ENCODE measurements around the gene USP3.
"Not testable (repeated sequence)": the region's sequence is repeated elsewhere in the genome, so short reads cannot be mapped to it uniquely, and the experiment has no call there.

The USP3 gene

DNA sequence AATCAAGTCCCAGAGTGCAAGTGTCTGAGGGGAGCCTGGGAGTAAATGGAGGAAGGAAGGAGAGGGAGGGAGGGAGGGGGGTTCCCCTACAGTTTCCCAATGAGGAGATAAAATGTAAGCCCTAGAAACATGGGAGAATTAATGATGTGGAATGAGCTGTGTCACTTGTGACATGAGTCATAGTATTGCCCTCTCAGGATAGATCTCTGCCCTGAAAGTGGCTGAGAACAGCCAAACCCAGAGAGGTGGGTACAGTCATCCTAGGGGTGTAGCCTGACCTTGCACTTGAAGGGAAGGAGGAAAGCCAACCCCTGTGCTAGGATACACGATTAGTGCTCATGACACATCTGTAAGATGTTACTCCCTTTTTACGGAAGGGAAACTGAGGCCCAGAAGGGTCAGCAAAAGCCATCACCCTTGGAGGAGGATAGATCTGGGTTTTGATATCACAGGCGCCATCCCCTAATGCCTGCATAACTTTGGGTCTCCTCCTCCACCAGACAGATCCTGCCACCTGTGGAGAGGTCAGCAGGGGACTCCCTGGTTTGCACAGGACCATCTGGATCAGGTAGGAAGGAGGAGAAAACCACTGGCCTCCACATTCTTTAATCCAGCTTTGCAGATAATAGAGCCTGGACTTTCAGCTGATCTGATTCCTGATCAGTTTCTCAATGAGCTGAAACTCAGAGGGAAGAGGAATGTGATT lies 23.1 kb upstream of the USP3 start:
- H3K4me1 ChIP-seq (ENCODE audit: control insufficient read depth, insufficient read depth, low read length) = peaks cover 10% of the 10 kb centered on the region

GRCh38 chr15:63482874-63483323 lies 21.5 kb upstream of the USP3 start:
- Histone ChIP-seq H3K36me3 (ENCODE audit: control insufficient read depth, insufficient read depth, low read length) (no peaks in the 10 kb centered on the region), H3K27me3 (ENCODE audit: control insufficient read depth, insufficient read depth, low read length) (peaks cover 2% of the 10 kb centered on the region), H3K4me3 (ENCODE audit: low read depth, low read length) (no peak overlapping the region), H3K9ac (ENCODE audit: low read depth, low read length) (no peak overlapping the region), H3K4me1 (ENCODE audit: control insufficient read depth, insufficient read depth, low read length) (peaks cover 10% of the 10 kb centered on the region), H3K9me3 (ENCODE audit: control insufficient read depth, insufficient read depth, low read length) (no peaks in the 10 kb centered on the region)

More for the DNA sequence above, 23.1 kb upstream of the USP3 start:
- Histone ChIP-seq H3K9ac (ENCODE audit: low read depth, low read length) (no peak overlapping the region), H3K27me3 (ENCODE audit: control insufficient read depth, insufficient read depth, low read length) (no peaks in the 10 kb centered on the region), H3K4me3 (ENCODE audit: low read depth, low read length) (no peak overlapping the region), H3K9me3 (ENCODE audit: control insufficient read depth, insufficient read depth, low read length) (no peaks in the 10 kb centered on the region), H3K36me3 (ENCODE audit: control insufficient read depth, insufficient read depth, low read length) (no peaks in the 10 kb centered on the region)

- no peaks in the 10 kb centered on the region for H3K36me3 ChIP-seq (ENCODE audit: control insufficient read depth, insufficient read depth, low read length)
- H3K4me1 ChIP-seq (ENCODE audit: control insufficient read depth, insufficient read depth, low read length) = peaks cover 10% of the 10 kb centered on the region
- no peak overlapping the region for H3K9ac ChIP-seq (ENCODE audit: low read depth, low read length)
- H3K27me3 ChIP-seq (ENCODE audit: control insufficient read depth, insufficient read depth, low read length) = peaks cover 11% of the 10 kb centered on the region
- H3K4me3 ChIP-seq (ENCODE audit: low read depth, low read length) = no peak overlapping the region
- H3K9me3 ChIP-seq (ENCODE audit: control insufficient read depth, insufficient read depth, low read length) = no peaks in the 10 kb centered on the region
Observed at GRCh38 chr15:63483521-63484371, 20.6 kb upstream of the USP3 start.

- Histone ChIP-seq H3K9ac (ENCODE audit: low read depth, low read length) (no peak overlapping the region), H3K4me1 (ENCODE audit: control insufficient read depth, insufficient read depth, low read length) (peaks cover 10% of the 10 kb centered on the region), H3K9me3 (ENCODE audit: control insufficient read depth, insufficient read depth, low read length) (no peaks in the 10 kb centered on the region), H3K36me3 (ENCODE audit: control insufficient read depth, insufficient read depth, low read length) (no peaks in the 10 kb centered on the region), H3K4me3 (ENCODE audit: low read depth, low read length) (no peak overlapping the region), H3K27me3 (ENCODE audit: control insufficient read depth, insufficient read depth, low read length) (peaks cover 13% of the 10 kb centered on the region)
Observed at GRCh38 chr15:63484433-63485186, 19.8 kb upstream of the USP3 start.

DNA sequence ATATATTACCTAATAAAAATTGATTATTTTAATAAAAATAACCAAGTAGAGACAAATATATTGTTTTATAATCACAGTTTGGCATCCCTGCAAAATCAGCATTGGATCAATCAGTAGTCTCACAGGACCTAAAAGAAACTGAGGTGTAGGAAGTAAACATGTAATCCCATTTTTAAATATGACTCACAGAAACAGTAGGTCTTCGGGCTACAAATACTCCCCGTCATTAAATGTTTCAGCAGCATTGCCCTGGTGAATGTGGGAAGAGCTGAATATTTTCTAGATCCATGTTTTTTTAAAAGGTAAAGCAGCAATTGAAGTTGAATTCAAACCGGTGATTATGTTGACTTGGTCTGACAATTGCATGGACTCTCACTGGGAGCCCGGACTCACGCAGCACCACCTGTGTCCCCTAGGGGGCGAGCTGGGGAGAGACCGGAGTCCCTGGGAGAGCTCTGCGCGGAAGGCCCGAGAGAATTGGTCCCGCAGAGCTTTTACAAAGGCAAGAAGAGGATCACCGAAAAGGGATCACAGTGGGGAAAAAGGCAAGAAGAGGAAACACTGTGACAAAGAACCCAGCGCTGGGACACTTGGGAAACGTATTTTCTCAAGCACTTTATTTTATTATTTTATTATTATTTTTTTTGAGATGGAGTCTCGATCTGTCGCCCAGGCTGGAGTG lies 17.2 kb upstream of the USP3 start:
- H3K4me1 ChIP-seq (ENCODE audit: control insufficient read depth, insufficient read depth, low read length) = peaks cover 6% of the 10 kb centered on the region
- H3K27me3 ChIP-seq (ENCODE audit: control insufficient read depth, insufficient read depth, low read length) = peaks cover 35% of the 10 kb centered on the region
- no peaks in the 10 kb centered on the region for H3K9me3 ChIP-seq (ENCODE audit: control insufficient read depth, insufficient read depth, low read length)
- no peak overlapping the region for H3K4me3 ChIP-seq (ENCODE audit: low read depth, low read length)
- H3K36me3 ChIP-seq (ENCODE audit: control insufficient read depth, insufficient read depth, low read length) = no peaks in the 10 kb centered on the region
- no peak overlapping the region for H3K9ac ChIP-seq (ENCODE audit: low read depth, low read length)

- not testable (repeated sequence) for H3K4me3 ChIP-seq (ENCODE audit: low read depth, low read length); H3K9me3 ChIP-seq (ENCODE audit: control insufficient read depth, insufficient read depth, low read length); H3K36me3 ChIP-seq (ENCODE audit: control insufficient read depth, insufficient read depth, low read length); H3K4me1 ChIP-seq (ENCODE audit: control insufficient read depth, insufficient read depth, low read length); H3K9ac ChIP-seq (ENCODE audit: low read depth, low read length)
- peaks cover 42% of the 10 kb centered on the region for H3K27me3 ChIP-seq (ENCODE audit: control insufficient read depth, insufficient read depth, low read length)
Observed at GRCh38 chr15:63487758-63488397, 16.5 kb upstream of the USP3 start.

- H3K36me3 ChIP-seq (ENCODE audit: control insufficient read depth, insufficient read depth, low read length) = no peaks in the 10 kb centered on the region
- H3K4me1 ChIP-seq (ENCODE audit: control insufficient read depth, insufficient read depth, low read length) = peaks cover 5% of the 10 kb centered on the region
- H3K9me3 ChIP-seq (ENCODE audit: control insufficient read depth, insufficient read depth, low read length) = no peaks in the 10 kb centered on the region
- no peak overlapping the region for H3K4me3 ChIP-seq (ENCODE audit: low read depth, low read length)
- no peak overlapping the region for H3K9ac ChIP-seq (ENCODE audit: low read depth, low read length)
- H3K27me3 ChIP-seq (ENCODE audit: control insufficient read depth, insufficient read depth, low read length) = peaks cover 48% of the 10 kb centered on the region
Observed at GRCh38 chr15:63488398-63488960, 15.9 kb upstream of the USP3 start.

- Histone ChIP-seq H3K36me3 (ENCODE audit: control insufficient read depth, insufficient read depth, low read length) (no peaks in the 10 kb centered on the region), H3K9me3 (ENCODE audit: control insufficient read depth, insufficient read depth, low read length) (no peaks in the 10 kb centered on the region), H3K9ac (ENCODE audit: low read depth, low read length) (no peak overlapping the region), H3K27me3 (ENCODE audit: control insufficient read depth, insufficient read depth, low read length) (peaks cover 55% of the 10 kb centered on the region), H3K4me1 (ENCODE audit: control insufficient read depth, insufficient read depth, low read length) (no peaks in the 10 kb centered on the region), H3K4me3 (ENCODE audit: low read depth, low read length) (no peak overlapping the region)
Observed at GRCh38 chr15:63489352-63489751, 15.0 kb upstream of the USP3 start.

GRCh38 chr15:63490345-63491034 lies 13.9 kb upstream of the USP3 start:
- peaks cover 5% of the 10 kb centered on the region for H3K4me1 ChIP-seq (ENCODE audit: control insufficient read depth, insufficient read depth, low read length)
- H3K9me3 ChIP-seq (ENCODE audit: control insufficient read depth, insufficient read depth, low read length) = no peaks in the 10 kb centered on the region
- H3K9ac ChIP-seq (ENCODE audit: low read depth, low read length) = no peak overlapping the region
- no peaks in the 10 kb centered on the region for H3K36me3 ChIP-seq (ENCODE audit: control insufficient read depth, insufficient read depth, low read length)
- peaks cover 66% of the 10 kb centered on the region for H3K27me3 ChIP-seq (ENCODE audit: control insufficient read depth, insufficient read depth, low read length)
- no peak overlapping the region for H3K4me3 ChIP-seq (ENCODE audit: low read depth, low read length)

GRCh38 chr15:63491116-63491827 lies 13.1 kb upstream of the USP3 start:
- no peaks in the 10 kb centered on the region for H3K9me3 ChIP-seq (ENCODE audit: control insufficient read depth, insufficient read depth, low read length)
- H3K4me1 ChIP-seq (ENCODE audit: control insufficient read depth, insufficient read depth, low read length) = peaks cover 5% of the 10 kb centered on the region
- H3K27me3 ChIP-seq (ENCODE audit: control insufficient read depth, insufficient read depth, low read length) = peaks cover 74% of the 10 kb centered on the region
- H3K9ac ChIP-seq (ENCODE audit: low read depth, low read length) = no peak overlapping the region
- H3K36me3 ChIP-seq (ENCODE audit: control insufficient read depth, insufficient read depth, low read length) = no peaks in the 10 kb centered on the region
- no peak overlapping the region for H3K4me3 ChIP-seq (ENCODE audit: low read depth, low read length)

All from iPS-15b (cell line).